Activated CD4-positive, alpha-beta T cell treated with anti-CD3 and anti-CD28 coated beads, Interleukin-2, amount 50 U/mL, for 1 hour (primary cell): ENCODE data around the gene CPNE2.
"Not testable (repeated sequence)": the region's sequence is repeated elsewhere in the genome, so short reads cannot be mapped to it uniquely, and the experiment has no call there.

Experiments
- DNase-seq: peaks from one replicate; pipeline ENCODE4 v3.0.0-alpha.2; 2020

The CPNE2 gene

DNA sequence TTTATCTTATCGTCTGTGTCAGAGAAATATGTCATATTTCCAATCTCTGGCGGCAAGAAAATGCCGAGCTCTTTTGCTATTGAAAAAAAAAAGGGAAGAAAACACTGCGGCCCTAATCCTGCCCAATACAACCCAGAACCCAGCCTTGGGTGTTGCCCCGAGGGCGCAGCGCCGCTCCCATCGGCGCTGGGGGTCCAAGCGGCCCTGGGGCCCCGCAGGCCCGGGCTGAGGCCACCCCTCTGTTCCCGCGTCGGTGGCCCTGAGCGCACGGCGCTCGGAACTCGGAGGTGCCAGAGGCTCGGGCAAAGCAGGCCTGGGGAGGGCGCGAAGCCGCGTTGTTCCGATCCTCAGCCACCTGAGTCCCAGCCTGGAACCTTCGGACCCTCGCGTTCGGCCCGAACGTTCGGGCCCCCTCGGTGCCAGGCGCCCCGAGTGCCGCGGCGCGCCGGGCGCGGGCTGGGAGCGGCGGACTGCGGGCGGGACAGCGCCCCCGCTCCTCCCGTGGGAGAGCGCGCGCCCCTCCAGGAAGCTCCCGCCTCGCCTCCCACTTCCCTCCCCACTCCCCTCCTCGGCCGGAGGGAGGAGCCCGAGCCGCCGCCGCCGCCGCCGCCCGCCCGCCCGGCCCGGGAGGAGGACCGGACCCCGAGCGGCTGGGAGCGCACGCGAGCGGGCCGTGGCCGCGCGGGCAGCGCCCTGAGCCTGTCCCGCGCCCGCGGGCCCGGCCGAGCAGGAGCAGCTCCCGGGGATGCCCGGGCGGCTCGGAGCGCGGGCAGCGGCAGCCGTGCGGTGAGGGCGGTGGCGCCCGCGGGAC is at the start of gene CPNE2:
TSS of gene CPNE2 (plus strand) at position 609 of the 811 bp plus-strand sequence. CDS start 18,160 bp downstream, outside the sequence.
- no peak for DNase-seq

DNA sequence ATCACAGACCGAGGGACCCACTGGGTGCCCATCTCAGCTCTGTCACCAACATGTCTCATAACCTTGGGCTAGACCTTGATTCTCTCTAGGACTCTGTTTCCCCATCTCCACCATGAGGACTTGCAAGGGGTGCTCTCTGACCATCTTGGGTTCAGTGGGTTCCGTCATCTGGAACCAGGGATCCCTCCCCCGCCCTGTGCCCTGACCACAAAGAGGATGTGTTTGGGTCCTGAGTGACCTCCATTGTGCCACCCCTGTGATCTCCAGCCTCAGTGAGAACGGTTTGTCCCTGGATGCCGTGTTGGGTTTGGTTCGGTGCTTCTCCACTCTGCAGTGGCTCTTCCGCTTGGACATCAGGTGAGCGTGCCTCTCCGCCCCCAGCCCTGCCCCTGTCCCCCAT is 49.1 kb upstream of the CPNE2 start:
- no peak for DNase-seq

DNA sequence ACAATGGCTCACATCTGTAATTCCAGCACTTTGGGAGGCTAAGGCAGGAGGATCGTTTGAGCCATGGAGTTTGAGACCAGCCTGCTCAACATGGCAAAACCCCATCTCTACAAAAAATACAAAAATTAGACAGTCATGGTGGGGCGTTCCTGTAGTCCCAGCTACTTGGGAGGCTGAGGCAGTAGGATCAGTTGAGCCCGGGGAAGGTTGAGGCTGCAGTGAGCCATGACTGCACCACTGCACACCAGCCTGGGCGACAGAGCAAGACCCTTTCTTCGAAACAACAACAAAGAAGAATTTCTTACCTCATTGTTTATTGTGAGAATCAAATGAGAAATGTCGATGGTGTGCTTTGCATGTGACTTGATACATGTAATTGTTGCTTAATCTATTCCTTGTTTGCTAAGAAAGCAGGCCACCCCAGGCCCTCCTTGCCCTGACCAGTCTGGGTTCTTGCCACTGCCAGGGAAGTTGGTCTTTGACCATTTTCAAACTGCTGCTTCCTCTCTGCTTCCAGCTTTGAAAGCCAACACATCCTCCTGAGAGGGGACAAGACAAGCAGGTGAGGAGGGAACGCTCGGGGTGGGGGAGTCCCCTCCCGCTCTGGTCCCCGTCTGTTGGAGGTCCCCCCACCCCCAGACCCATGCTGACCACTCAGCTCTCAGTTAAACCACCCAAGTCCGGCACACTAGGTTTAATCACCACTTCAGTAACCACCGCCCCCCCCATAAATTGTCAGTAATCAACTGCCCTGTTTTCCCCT is 47.3 kb upstream of the CPNE2 start:
- no peak for DNase-seq

DNA sequence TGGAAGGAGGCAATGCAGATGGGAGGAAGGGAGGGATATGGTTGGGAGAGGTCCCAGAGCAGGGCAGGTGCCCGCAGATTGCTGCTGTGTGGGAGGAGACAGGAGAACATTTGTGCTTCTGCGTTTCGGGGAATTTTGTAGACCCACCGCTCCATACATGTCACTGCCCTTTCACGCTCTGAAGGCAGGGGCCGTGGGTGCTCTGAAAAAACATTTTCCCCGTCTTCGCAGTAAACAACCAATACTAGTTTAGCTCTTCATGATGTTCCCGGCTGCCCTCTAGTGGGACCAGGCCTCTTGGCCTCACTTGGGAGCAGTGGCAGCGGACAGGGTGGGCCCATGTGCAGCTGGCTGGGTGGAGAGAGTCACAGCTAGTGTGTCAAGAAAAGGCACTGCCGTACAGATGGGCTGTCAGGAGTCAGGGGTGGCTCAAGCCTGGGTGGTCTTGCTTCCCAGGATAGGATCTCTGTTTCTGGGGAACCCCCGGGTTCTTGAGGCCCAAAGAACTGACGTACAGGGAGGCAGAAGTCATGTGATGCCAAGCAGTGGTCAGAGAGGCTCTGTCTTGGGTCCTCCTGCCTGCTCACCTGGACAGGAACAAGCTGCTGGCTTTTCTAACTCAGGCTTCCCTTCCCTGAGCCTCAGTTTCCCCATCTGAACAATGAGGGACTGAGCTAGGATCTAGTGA is 46.5 kb upstream of the CPNE2 start:
- DNase-seq, result no peak

- DNase-seq, result no peak
These were observed 44.3 kb upstream of the CPNE2 start for GRCh38 chr16:57048095-57048494.

GRCh38 chr16:57049678-57050077 is 42.7 kb upstream of the CPNE2 start:
- DNase-seq, result no peak

DNA sequence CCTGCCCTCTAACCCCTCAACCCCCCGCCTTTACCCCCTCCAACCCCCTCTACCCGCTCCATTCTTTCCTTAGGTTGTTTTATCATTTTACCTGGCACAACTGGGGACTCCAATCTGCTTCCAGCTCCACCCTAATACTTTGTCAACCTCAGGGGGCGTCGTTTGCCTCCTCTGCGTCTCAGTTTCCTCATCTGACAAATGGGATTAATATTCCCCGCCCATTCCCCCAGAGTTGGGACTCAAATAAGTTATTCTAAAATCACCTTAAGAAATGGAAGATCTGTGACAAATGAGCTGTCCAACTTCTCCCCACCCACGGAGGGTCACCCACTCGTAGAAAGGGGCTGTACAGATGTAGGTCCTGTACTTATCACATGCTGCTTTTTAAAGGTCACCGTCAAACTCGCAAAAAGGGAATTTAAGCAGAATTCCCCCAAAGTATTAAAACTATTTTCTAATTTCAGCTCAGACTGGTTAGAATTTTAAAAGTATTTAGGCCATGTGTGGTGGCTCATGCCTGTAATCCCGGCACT is 40.6 kb upstream of the CPNE2 start:
- DNase-seq, result no peak

DNA sequence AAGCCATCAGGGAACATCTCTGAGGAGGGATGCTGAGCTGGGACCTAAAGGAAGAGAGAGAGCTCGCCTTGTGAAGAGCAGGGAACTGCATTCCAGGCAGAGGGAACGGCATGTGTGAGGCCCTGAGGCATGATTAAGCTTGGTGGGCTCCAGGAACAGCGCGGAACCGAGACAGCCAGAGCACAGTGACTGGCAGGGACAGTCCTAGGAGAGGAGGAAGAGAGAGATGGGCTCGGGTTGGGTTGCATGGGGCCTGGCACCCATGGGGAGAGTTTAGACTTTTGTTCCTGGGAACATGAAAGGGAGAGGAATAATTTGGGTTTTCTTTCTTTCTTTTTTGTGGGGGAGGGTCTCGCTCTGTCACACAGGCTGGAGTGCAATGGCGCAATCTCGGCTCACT is 39.2 kb upstream of the CPNE2 start:
- no peak for DNase-seq

- DNase-seq, result no peak
These were observed 38.0 kb upstream of the CPNE2 start for GRCh38 chr16:57054338-57054737.

DNA sequence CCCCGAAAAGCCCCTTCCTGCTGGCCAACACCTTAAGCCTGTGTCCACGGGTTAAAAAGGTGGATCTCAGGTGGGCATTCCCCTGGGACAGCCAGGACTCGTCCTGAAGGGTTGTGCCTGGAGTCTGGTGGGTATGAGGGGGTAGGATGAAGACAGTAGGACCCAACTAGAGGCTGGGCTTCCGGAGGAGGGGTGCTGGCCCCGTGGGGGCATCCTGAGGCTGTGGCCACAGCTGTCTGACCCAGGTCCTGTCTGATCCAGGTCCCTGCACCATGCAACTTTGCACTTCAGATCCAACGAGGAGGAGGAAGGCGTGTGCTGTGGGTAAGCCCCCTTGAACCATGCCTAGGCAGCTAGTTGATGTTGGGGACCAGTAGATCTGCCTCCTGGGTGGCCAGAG is 37.6 kb upstream of the CPNE2 start:
- no peak for DNase-seq

DNA sequence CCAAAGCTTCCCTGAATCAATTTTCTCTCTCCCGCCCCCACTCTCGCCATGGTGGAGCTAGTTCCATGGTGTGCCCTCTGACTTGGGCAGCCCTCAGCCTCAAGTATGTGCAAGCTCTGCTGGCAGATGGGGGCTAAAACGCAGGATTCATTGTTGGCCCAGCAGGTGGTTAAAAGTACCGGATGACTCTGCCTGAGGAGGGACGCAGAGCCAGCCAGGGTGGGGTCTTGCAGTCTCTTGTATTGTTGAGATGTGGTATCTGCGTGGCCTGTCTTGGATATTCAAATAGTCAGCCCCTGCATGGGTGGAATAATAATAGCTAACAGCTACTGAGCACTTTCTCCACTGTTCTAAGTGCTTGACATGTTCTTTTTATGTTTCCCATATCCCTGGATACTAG is 36.7 kb upstream of the CPNE2 start:
- no peak for DNase-seq

- no peak for DNase-seq
These were observed 34.0 kb upstream of the CPNE2 start for GRCh38 chr16:57058291-57058861.

DNA sequence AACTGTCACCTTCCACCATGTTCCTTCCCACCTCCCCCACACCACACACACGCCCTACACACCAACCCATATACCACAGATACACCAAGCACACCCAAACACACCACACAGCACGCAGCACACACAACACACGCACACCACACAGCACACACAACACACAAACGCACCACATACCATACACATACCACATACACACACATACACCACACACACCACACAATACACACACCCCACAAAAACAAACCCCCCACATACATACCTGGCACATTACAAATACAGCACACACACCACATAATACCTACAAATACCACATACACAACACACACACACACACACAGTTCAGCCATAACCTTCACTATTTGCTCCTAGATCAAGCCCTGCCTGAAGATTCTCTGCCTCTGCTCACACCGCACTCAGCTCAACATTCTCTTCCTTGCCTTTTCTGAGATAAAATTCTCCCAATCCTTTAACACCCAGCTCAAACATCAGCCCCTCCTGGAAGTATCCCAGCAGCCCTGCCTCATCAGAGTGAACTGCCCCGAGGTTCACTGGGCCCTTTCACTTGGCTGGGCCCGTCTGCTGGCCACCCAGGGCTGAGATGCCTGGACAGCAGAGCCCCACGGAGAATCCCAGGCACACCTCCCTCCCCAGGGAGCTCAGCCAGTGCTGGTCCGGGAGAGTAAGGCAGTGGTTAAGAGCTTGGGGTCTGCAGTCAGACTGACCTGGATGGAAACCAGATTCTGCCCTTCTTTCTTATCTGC is 31.9 kb upstream of the CPNE2 start:
- DNase-seq, result no peak

DNA sequence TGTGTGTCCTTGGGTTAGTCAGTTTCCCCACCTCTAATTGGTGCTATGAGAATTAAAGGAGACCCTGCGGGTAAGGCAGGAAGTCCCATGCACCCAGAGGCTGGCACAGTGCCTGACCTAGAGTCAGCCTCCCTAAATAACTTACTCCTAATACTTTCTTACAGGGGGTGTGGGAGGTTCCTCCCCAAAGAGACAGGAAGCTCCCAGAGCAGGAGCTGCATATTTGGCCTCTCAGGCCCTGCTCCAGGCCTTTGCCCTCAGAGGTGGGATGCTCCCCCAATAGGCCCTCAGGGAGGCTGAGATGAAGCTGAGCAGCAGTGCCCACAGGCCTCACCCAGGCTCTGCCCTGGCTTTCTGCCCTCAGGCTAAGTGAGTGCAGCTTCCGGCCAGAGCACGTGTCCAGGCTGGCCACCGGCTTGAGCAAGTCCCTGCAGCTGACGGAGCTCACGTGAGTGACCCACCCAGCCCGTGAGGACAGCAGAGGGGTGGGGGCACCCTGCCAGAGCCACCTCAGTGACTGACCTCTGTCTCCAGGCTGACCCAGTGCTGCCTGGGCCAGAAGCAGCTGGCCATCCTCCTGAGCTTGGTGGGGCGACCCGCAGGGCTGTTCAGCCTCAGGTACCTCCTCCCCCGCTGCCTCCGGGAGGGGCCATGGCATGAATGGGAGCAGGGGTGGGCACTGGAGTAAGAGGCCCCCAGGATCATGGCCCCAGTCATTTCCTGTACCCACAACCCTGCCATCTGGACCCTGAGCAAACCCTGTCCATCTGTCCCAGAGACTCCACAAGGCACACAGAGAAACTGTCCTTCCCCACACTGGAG is 31.1 kb upstream of the CPNE2 start:
- no peak for DNase-seq

- no peak for DNase-seq
These were observed 30.1 kb upstream of the CPNE2 start for GRCh38 chr16:57062329-57062728.

DNA sequence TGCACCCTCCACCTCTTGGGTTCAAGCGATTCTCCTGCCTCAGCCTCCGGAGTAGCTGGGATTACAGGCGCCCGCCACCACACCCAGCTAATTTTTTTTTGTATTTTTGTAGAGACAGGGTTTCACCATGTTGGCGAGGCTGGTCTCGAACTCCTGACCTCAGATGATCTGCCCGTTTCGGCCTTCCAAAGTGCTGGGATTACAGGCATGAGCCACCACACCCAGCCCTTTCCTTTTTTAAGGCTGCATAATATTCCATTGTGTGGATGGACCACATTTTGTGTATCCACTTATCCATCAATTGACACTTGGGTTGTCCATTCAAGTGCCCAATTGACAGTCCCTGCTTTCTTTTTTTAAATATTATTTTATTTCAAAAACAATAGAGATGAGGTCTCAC is 29.2 kb upstream of the CPNE2 start:
- not testable (repeated sequence) for DNase-seq

DNA sequence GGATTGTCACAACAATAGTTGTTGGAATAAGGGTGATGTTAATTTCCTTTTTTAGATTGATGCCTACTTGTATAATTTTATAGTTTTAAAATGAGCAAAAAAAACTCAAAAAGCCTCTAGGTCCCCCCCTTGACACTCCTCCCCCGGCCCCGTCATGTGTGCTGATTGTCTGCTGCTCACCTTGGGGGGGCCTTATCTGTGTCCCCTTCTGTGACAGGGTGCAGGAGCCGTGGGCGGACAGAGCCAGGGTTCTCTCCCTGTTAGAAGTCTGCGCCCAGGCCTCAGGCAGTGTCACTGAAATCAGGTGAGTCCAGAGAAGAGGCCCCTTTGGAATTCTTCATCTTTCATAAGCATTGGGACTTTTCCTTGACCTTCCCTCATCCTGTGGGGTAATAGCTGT is 27.4 kb upstream of the CPNE2 start:
- DNase-seq, result no peak

- no peak for DNase-seq
These were observed 25.8 kb upstream of the CPNE2 start for GRCh38 chr16:57066625-57067024.

DNA sequence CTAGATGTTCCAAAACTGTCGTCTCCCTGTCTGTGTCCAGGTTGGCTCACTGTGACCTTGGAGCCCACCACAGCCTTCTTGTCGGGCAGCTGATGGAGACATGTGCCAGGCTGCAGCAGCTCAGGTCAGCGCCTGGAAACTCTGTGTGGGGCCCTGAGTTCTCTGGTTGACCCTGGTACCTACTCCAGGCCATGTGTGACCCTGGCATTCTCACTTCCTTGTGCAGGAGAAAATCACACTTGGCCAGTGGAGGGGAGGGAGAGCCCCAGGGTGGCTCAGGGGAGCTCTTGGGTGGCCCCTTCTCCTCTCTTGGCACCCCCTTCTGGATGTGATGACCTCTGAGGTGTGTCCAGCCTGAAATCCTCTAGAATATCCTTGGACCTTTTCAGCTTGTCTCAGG is 25.0 kb upstream of the CPNE2 start:
- no peak for DNase-seq

GRCh38 chr16:57069053-57069452 is 23.3 kb upstream of the CPNE2 start:
- DNase-seq, result no peak

GRCh38 chr16:57069635-57070370 is 22.6 kb upstream of the CPNE2 start:
- no peak for DNase-seq
